SK-N-SH (cell line): Measurements from ENCODE around the gene DNAJB12. TPM values are rescaled to one million over a fixed set of nuclear protein-coding genes. Genes with fewer than 3 reads are reported as not detected.

Source experiments
- CTCF ChIA-PET: fragments of 300-600, 350-600 bp; formaldehyde crosslinking; extraction: SDS; loops from one replicate; lab custom pipeline; 2021; lab: Yijun Ruan, JAX
- POLR2A ChIA-PET: fragments of 350-600 bp; sonication (Branson Sonifier 250); formaldehyde crosslinking; extraction: SDS; loops from one replicate; lab custom pipeline; 2020; ENCODE audit warnings: antibody characterized with exemption, inconsistent platforms; lab: Yijun Ruan, JAX
- DNase-seq: peaks from one replicate; pipeline ENCODE4 v3.0.0; 2012
- H2AFZ ChIP-seq: fragments of 200-600 bp; sonication (generic); 2 replicates; pipeline ENCODE4 v1.8.1; 2016; ENCODE audit warnings: antibody characterized with exemption, mild to moderate bottlenecking, low read depth
- H3F3A ChIP-seq: fragments of 200-600 bp; sonication (generic); replicated peaks from 2 replicates; pipeline ENCODE3; 2016; ENCODE audit warnings: antibody characterized with exemption, mild to moderate bottlenecking; ENCODE audit not compliant: insufficient read depth
- H3K27ac ChIP-seq, 2 experiments: fragments of 200-500 bp in 1 of 2; fragments of 200-600 bp in 1 of 2; sonication (Bioruptor generic) in 1 of 2; sonication (generic), shearing (Covaris generic) in 1 of 2; 2 replicates each; pipeline versions ENCODE4 v1.5.1 to v1.6.1; 2014 to 2016; ENCODE audit warnings: low read depth in 2 of 2, inconsistent platforms in 1 of 2, low read length in 1 of 2, mild to moderate bottlenecking in 1 of 2, mixed read lengths in 1 of 2
- H3K27me3 ChIP-seq: fragments of 200-600 bp; sonication (generic), shearing (Covaris generic); 2 replicates; pipeline ENCODE4 v1.6.1; 2016; ENCODE audit warnings: mixed run types; ENCODE audit not compliant: insufficient read depth
- H3K36me3 ChIP-seq, 2 experiments: fragments of 200-500 bp in 1 of 2; fragments of 200-600 bp in 1 of 2; sonication (Bioruptor generic) in 1 of 2; sonication (generic) in 1 of 2; replicated peaks in 1 of 2; 2 replicates each; pipeline versions ENCODE3 to v1.5.1; 2014 to 2016; ENCODE audit warnings: low read length in 1 of 2, mild to moderate bottlenecking in 1 of 2; ENCODE audit not compliant: insufficient read depth in 2 of 2, control insufficient read depth in 1 of 2
- H3K4me1 ChIP-seq, 2 experiments: fragments of 200-500 bp in 1 of 2; fragments of 200-600 bp in 1 of 2; sonication (Bioruptor generic) in 1 of 2; sonication (generic), shearing (Covaris generic) in 1 of 2; 2 replicates each; pipeline versions ENCODE4 v1.5.1 to v1.6.1; 2014 to 2016; ENCODE audit warnings: low read depth in 1 of 2, low read length in 1 of 2, mixed run types in 1 of 2; ENCODE audit not compliant: insufficient read depth in 2 of 2, control insufficient read depth in 1 of 2
- H3K4me2 ChIP-seq: fragments of 200-600 bp; sonication (generic), shearing (Covaris generic); 2 replicates; pipeline ENCODE4 v1.6.1; 2017; ENCODE audit warnings: mixed run types
- H3K4me3 ChIP-seq, 2 experiments: fragments of 200-500 bp in 1 of 2; fragments of 200-600 bp in 1 of 2; sonication (Bioruptor generic) in 1 of 2; sonication (generic), shearing (Covaris generic) in 1 of 2; 2 replicates each; pipeline versions ENCODE4 v1.5.1 to v1.8.1; 2014 to 2016; ENCODE audit warnings: low read depth in 2 of 2, inconsistent platforms in 1 of 2, low read length in 1 of 2, mild to moderate bottlenecking in 1 of 2, mixed read lengths in 1 of 2, moderate library complexity in 1 of 2
- H3K79me2 ChIP-seq: fragments of 200-600 bp; sonication (generic); 2 replicates; pipeline ENCODE4 v1.8.1; 2017; ENCODE audit warnings: mild to moderate bottlenecking; ENCODE audit not compliant: insufficient read depth
- H3K9ac ChIP-seq: fragments of 200-600 bp; sonication (generic); 2 replicates; pipeline ENCODE4 v1.6.1; 2017; ENCODE audit warnings: mixed run types
- H3K9me2 ChIP-seq: fragments of 200-600 bp; sonication (generic); 2 replicates; pipeline ENCODE4 v1.6.1; 2017; ENCODE audit warnings: mixed run types
- H3K9me3 ChIP-seq: fragments of 200-600 bp; sonication (generic); 2 replicates; pipeline ENCODE4 v1.6.1; 2017; ENCODE audit warnings: mixed run types, mild to moderate bottlenecking, moderate library complexity
- H4K20me1 ChIP-seq: fragments of 200-600 bp; sonication (generic); 2 replicates; pipeline ENCODE4 v1.6.1; 2017; ENCODE audit warnings: mild to moderate bottlenecking, mixed run types; ENCODE audit not compliant: insufficient read depth
- CTCF ChIP-seq: fragments of 200-600 bp; sonication (generic); IDR thresholded peaks from 2 replicates; pipeline ENCODE4 v1.6.1; 2017; ENCODE audit warnings: antibody characterized with exemption, mild to moderate bottlenecking, moderate library complexity
- EZH2phosphoT487 ChIP-seq: fragments of 200-600 bp; sonication (generic); IDR thresholded peaks from 2 replicates; pipeline ENCODE4 v1.6.1; 2017; ENCODE audit warnings: low read depth, mixed run types, mild to moderate bottlenecking, antibody characterized with exemption, moderate library complexity, borderline replicate concordance
- GATA2 ChIP-seq: sonication (generic); formaldehyde crosslinking; IDR thresholded peaks from 2 replicates; pipeline ENCODE4 v1.5.0; 2020; ENCODE audit warnings: mild to moderate bottlenecking, missing genetic modification reagents
- MAX ChIP-seq: IDR thresholded peaks from 2 replicates; pipeline ENCODE4 v1.4.0; 2012; ENCODE audit warnings: low read depth
- RCOR1 ChIP-seq: fragments of 150-350 bp; IDR thresholded peaks from 2 replicates; pipeline ENCODE4 v1.6.1; 2017; ENCODE audit warnings: antibody characterized with exemption, low read length
- TAF1 ChIP-seq: IDR thresholded peaks from 2 replicates; pipeline ENCODE4 v1.6.1; 2012; ENCODE audit warnings: low read depth, mild to moderate bottlenecking, low read length, moderate library complexity, borderline replicate concordance
- USF2 ChIP-seq: fragments of 150-350 bp; IDR thresholded peaks from 2 replicates; pipeline ENCODE4 v1.6.1; 2017; ENCODE audit warnings: antibody characterized with exemption, low read length, low read depth, borderline replicate concordance
- WGBS: methylation state at CpG from one replicate; pipeline ENCODE4 v1.1.6; 2017; ENCODE audit warnings: low lambda C conversion rate; 5-methylcytosine and 5-hydroxymethylcytosine counted together
- polyA plus RNA-seq, 3 experiments: library from polyadenylated mRNA; depleted of rRNA; stranded (reverse); fragments of >200 nt; gene quantifications; 2 replicates each; pipeline ENCODE4 v1.2.3, GENCODE V29; 2012

The DNAJB12 gene
- polyA plus RNA-seq, 1 of the 3 experiments (the other 2 are of a cell fraction), result 25.8 TPM

GRCh38 chr10:72333112-72334015 lies 21.4 kb downstream of the DNAJB12 start:
- no peaks in the 10 kb centered on the region for H3K27me3 ChIP-seq
- H3F3A ChIP-seq, result peaks cover 10% of the 10 kb centered on the region
- WGBS, result 93% methylated on average over 14 of the region's 19 CpGs
- no peaks in the 10 kb centered on the region for H3K9me3 ChIP-seq
- H3K27ac ChIP-seq, result peak overlapping the region; percentile 45 to 99; a peak in 3 of 4 replicates
- POLR2A ChIA-PET, result interaction anchor here (0.6 to 15.0 kb wide), 9 partner anchors 13 to 73 kb away, joined by 3 to 234 read pairs (median 4); partner anchors contain the start of gene DDIT4
- no peaks in the 10 kb centered on the region for H3K9me2 ChIP-seq
- no peak overlapping the region for H3K4me3 ChIP-seq
- CTCF ChIA-PET, result interaction anchor here (0.6 to 14.0 kb wide), 12 partner anchors 13 to 437 kb away, joined by 3 to 198 read pairs (median 4); partner anchors contain the start of gene DDIT4
- TF ChIP-seq RCOR1 (no peak), GATA2 (CRISPR knock-in tag) (no peak), USF2 (no peak), MAX (no peak), TAF1 (no peak)
- no peak for DNase-seq
- no peak overlapping the region for H3K4me2 ChIP-seq
- H3K9ac ChIP-seq, result no peak overlapping the region
- peaks cover 16 to 24% of the 10 kb centered on the region in 2 experiments for H3K36me3 ChIP-seq
- H2AFZ ChIP-seq, result no peak overlapping the region
- no peaks in the 10 kb centered on the region for H4K20me1 ChIP-seq
- H3K4me1 ChIP-seq, result peaks cover 15 to 83% of the 10 kb centered on the region in 2 experiments
- H3K79me2 ChIP-seq, result no peaks in the 10 kb centered on the region

- TF ChIP-seq RCOR1 (no peak), EZH2phosphoT487 (no peak), MAX (peak; percentile 91), TAF1 (no peak), CTCF (no peak)
- TF ChIP-seq, all 33 proteins: peak for 1
- H3K4me3 ChIP-seq, result no peak overlapping the region; a peak in 1 of 4 replicates
- peak overlapping the region; percentile 27 to 99; a peak in 3 of 4 replicates for H3K27ac ChIP-seq
- ChIA-PET CTCF (interaction anchor here (0.9 to 14.0 kb wide), 15 partner anchors 9 to 436 kb away, joined by 3 to 198 read pairs (median 4); partner anchors contain the start of gene DDIT4), POLR2A (interaction anchor here (0.7 to 15.0 kb wide), 10 partner anchors 13 to 262 kb away, joined by 3 to 234 read pairs (median 4); partner anchors contain the start of genes DDIT4 and DNAJB12)
- H2AFZ ChIP-seq, result no peak overlapping the region
- H3K4me1 ChIP-seq, result peaks cover 19 to 91% of the 10 kb centered on the region in 2 experiments
- H3F3A ChIP-seq, result peaks cover 9% of the 10 kb centered on the region
- WGBS, result 63% methylated on average over 11 of the region's 12 CpGs
- no peaks in the 10 kb centered on the region for H3K79me2 ChIP-seq
- H3K4me2 ChIP-seq, result 0 out of 2 replicates have a peak overlapping the region, but pooled peaks have one; percentile 37
- H3K9ac ChIP-seq, result no peak overlapping the region; the same call in 1 of the 2 replicates
- H3K9me3 ChIP-seq, result no peaks in the 10 kb centered on the region
- H4K20me1 ChIP-seq, result no peaks in the 10 kb centered on the region
- no peaks in the 10 kb centered on the region for H3K27me3 ChIP-seq
- DNase-seq, result no peak
- peaks cover 8 to 18% of the 10 kb centered on the region in 2 experiments for H3K36me3 ChIP-seq
- no peaks in the 10 kb centered on the region for H3K9me2 ChIP-seq
Measured at GRCh38 chr10:72332423-72333111, 22.2 kb downstream of the DNAJB12 start.
